Suprapubic skin (tissue), 4 donors: Measurements from ENCODE around the gene GAB3. TPM values are rescaled to one million over a fixed set of nuclear protein-coding genes. Genes with fewer than 3 reads are reported as not detected.

Source experiments
- DNase-seq, 2 donors: peaks; one replicate each; pipeline ENCODE4 v3.0.0-alpha.2; 2019; ENCODE audit warnings: low spot score in 2 of 2
- H3K27ac ChIP-seq: fragments of 200-600 bp; sonication (generic); one replicate; pipeline ENCODE4 v1.5.1; 2019
- H3K27me3 ChIP-seq: fragments of 200-600 bp; sonication (generic); one replicate; pipeline ENCODE4 v1.5.1; 2019
- H3K36me3 ChIP-seq: fragments of 200-600 bp; sonication (generic); one replicate; pipeline ENCODE4 v1.5.1; 2019
- H3K4me1 ChIP-seq: fragments of 200-600 bp; sonication (generic); one replicate; pipeline ENCODE4 v1.5.1; 2019
- H3K4me3 ChIP-seq: fragments of 200-600 bp; sonication (generic); one replicate; pipeline ENCODE4 v1.5.1; 2019; ENCODE audit warnings: mild to moderate bottlenecking
- H3K9me3 ChIP-seq: fragments of 200-600 bp; sonication (generic); one replicate; pipeline ENCODE4 v1.5.1; 2019
- CTCF ChIP-seq, 2 donors: fragments of 200-600 bp in 1 of 2; fragments of 450-650 bp in 1 of 2; sonication (generic) in 1 of 2; IDR thresholded peaks; one replicate each; pipeline ENCODE4 v1.5.1; 2016 to 2019; ENCODE audit warnings: antibody characterized with exemption in 2 of 2, mild to moderate bottlenecking in 1 of 2, moderate library complexity in 1 of 2
- EP300 ChIP-seq: sonication (generic); formaldehyde crosslinking; IDR thresholded peaks from one replicate; pipeline ENCODE4 v1.6.1; 2017; ENCODE audit warnings: antibody characterized with exemption
- POLR2A ChIP-seq, 2 donors: fragments of 450-650 bp; IDR thresholded peaks; one replicate each; pipeline ENCODE4 v1.6.1; 2017; ENCODE audit warnings: antibody characterized with exemption in 2 of 2, mild to moderate bottlenecking in 2 of 2, moderate library complexity in 2 of 2
- POLR2AphosphoS5 ChIP-seq, 3 donors: sonication (generic); formaldehyde crosslinking; IDR thresholded peaks; one replicate each; pipeline ENCODE4 v1.6.1; 2017; ENCODE audit warnings: antibody characterized with exemption in 3 of 3
- WGBS: methylation state at CpG from one replicate; pipeline ENCODE4 v1.1.5; 2018; 5-methylcytosine and 5-hydroxymethylcytosine counted together
- total RNA-seq, 4 donors: library from RNA; depleted of rRNA; stranded (reverse); fragments of >200 nt; gene quantifications; one replicate each; pipeline ENCODE4 v1.1.0, GENCODE V29; 2016

GAB3 gene
- total RNA-seq, 4 donors from 2014 or later = 0.65 to 2.7 (median 1.6) TPM

- no peak overlapping the region for H3K27ac ChIP-seq
- DNase-seq = no peak
Observed at GRCh38 chrX:154751203-154751668, 359 bp upstream of the GAB3 start.

GRCh38 chrX:154749856-154750255 lies 1.0 kb downstream of the GAB3 start:
- TF ChIP-seq POLR2AphosphoS5 (IDR thresholded peaks at IDR 0.05) = no peak
- TF ChIP-seq EP300 = no peak
- no peak for TF ChIP-seq CTCF (IDR thresholded peaks at IDR 0.05)
- TF ChIP-seq POLR2A (IDR thresholded peaks at IDR 0.05) = no peak
- DNase-seq = no peak
- Histone ChIP-seq H3K9me3 (no peaks in the 10 kb centered on the region), H3K4me3 (peak overlapping the region; percentile 50), H3K27me3 (no peaks in the 10 kb centered on the region), H3K27ac (no peak overlapping the region), H3K36me3 (no peaks in the 10 kb centered on the region), H3K4me1 (peaks cover 3% of the 10 kb centered on the region)
- WGBS = 34% methylated on average over 6 of the region's 6 CpGs

More at GRCh38 chrX:154751203-154751668, 359 bp upstream of the GAB3 start:
- no peak for TF ChIP-seq CTCF (IDR thresholded peaks at IDR 0.05)
- no peak for TF ChIP-seq POLR2A (IDR thresholded peaks at IDR 0.05)
- no peak for TF ChIP-seq POLR2AphosphoS5 (IDR thresholded peaks at IDR 0.05)
- TF ChIP-seq EP300 = no peak
- Histone ChIP-seq H3K9me3 (no peaks in the 10 kb centered on the region), H3K27me3 (no peaks in the 10 kb centered on the region), H3K4me3 (peak overlapping the region; percentile 50), H3K36me3 (no peaks in the 10 kb centered on the region), H3K4me1 (peaks cover 3% of the 10 kb centered on the region)
- 50% methylated on average over 10 of the region's 20 CpGs for WGBS

- H3K36me3 ChIP-seq = no peaks in the 10 kb centered on the region
- H3K4me1 ChIP-seq = peaks cover 3% of the 10 kb centered on the region
- WGBS = 28% methylated on average over 11 of the region's 11 CpGs
- H3K4me3 ChIP-seq = no peak overlapping the region
- H3K27me3 ChIP-seq = no peaks in the 10 kb centered on the region
- no peak for DNase-seq
- H3K9me3 ChIP-seq = no peaks in the 10 kb centered on the region
- TF ChIP-seq EP300 (no peak), CTCF (IDR thresholded peaks at IDR 0.05) (peak; percentile 54 to 61)
- H3K27ac ChIP-seq = no peak overlapping the region
Observed at GRCh38 chrX:154748712-154749339, 2.1 kb downstream of the GAB3 start.

GRCh38 chrX:154742613-154743012 lies 8.3 kb downstream of the GAB3 start:
- H3K4me1 ChIP-seq = peaks cover 7% of the 10 kb centered on the region
- no peak for TF ChIP-seq EP300
- no peak for TF ChIP-seq CTCF (IDR thresholded peaks at IDR 0.05)
- no peak for TF ChIP-seq POLR2A (IDR thresholded peaks at IDR 0.05)
- TF ChIP-seq POLR2AphosphoS5 (IDR thresholded peaks at IDR 0.05) = no peak
- no peaks in the 10 kb centered on the region for H3K36me3 ChIP-seq
- H3K4me3 ChIP-seq = no peak overlapping the region
- H3K9me3 ChIP-seq = no peaks in the 10 kb centered on the region
- H3K27ac ChIP-seq = no peak overlapping the region
- DNase-seq = no peak
- no peaks in the 10 kb centered on the region for H3K27me3 ChIP-seq

GRCh38 chrX:154739952-154740465 lies 10.9 kb downstream of the GAB3 start:
- TF ChIP-seq POLR2AphosphoS5 (IDR thresholded peaks at IDR 0.05) (no peak), EP300 (no peak), POLR2A (IDR thresholded peaks at IDR 0.05) (no peak), CTCF (IDR thresholded peaks at IDR 0.05) (no peak)
- Histone ChIP-seq H3K27ac (no peak overlapping the region), H3K9me3 (no peaks in the 10 kb centered on the region), H3K27me3 (no peaks in the 10 kb centered on the region), H3K4me1 (peaks cover 16% of the 10 kb centered on the region), H3K4me3 (no peak overlapping the region), H3K36me3 (no peaks in the 10 kb centered on the region)
- DNase-seq = no peak
- WGBS = 71% methylated on average over 2 of the region's 2 CpGs
